ENCODE measurements around the gene AZI2. TPM values are rescaled to one million over a fixed set of nuclear protein-coding genes. Genes with fewer than 3 reads are reported as not detected.

AZI2 gene
- total RNA-seq, 1 donor: 82.0 TPM

DNA sequence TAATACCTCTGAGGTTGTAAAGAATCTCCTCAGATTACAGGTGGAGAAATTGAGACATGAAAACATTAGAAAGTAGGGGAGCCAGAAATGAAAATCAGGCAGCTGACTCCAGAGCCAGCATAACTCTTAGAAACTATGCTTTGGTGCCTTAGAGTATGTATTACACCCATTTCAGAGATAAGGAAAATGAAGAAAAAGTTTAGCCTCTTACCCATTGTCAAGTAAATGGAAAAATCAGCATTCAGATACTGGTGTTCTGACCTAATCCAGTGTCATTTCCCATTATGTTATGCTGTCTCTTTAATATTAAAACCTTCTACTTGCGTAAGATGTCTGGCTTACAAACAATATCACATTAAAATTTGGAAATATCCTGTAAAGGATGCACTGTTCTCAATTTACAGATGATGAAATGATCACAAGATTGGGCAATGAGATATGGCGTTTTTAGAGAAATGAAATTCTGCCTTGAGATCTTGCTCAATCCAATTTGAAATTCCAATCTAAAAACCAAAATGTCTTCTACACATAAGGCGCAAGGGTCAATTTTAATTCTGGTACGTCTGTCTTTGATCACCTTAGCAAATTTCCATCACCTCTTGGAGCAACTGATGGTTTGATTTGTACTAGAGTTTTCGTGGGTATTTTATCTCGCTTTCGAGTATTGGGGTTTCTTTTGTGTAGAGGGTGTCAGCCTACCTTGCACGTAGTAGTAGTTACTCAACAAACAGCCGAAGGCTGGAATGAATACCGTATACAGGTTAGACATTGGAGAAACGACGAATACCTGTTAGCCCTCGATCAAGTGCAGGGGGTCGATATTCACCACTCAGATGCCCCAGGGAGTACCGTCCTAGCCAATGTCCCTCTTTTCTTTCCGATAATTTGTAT lies 1.0 kb downstream of the AZI2 start:
- DNase-seq (ENCODE audit: low read depth): peak; percentile 91
- TF ChIP-seq, protein P1, sequence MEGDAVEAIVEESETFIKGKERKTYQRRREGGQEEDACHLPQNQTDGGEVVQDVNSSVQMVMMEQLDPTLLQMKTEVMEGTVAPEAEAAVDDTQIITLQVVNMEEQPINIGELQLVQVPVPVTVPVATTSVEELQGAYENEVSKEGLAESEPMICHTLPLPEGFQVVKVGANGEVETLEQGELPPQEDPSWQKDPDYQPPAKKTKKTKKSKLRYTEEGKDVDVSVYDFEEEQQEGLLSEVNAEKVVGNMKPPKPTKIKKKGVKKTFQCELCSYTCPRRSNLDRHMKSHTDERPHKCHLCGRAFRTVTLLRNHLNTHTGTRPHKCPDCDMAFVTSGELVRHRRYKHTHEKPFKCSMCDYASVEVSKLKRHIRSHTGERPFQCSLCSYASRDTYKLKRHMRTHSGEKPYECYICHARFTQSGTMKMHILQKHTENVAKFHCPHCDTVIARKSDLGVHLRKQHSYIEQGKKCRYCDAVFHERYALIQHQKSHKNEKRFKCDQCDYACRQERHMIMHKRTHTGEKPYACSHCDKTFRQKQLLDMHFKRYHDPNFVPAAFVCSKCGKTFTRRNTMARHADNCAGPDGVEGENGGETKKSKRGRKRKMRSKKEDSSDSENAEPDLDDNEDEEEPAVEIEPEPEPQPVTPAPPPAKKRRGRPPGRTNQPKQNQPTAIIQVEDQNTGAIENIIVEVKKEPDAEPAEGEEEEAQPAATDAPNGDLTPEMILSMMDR (IDR thresholded peaks at IDR 0.05; ENCODE audit: insufficient read depth, low read length): no peak
- peak overlapping the region; percentile 82 for H3K4me3 ChIP-seq (ENCODE audit: low read depth, low read length)

DNA sequence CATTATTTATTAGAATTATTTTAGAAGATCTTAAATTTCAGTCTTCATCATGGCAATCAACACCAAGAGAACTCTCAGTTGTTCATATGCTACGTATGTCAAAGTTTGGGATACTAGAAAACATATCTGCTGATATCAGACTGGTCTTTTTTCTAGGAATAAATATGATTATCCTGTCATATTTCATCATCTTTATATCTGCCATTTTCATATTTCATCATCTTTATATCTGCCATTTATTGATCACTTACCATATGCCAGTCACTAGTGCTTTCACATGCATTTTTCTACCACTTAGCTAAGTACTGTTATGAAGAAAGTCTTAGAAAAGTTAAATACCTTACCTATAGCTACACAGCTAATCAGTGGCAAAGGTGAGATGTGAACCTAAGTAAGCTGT lies 2.9 kb downstream of the AZI2 start:
- no peak overlapping the region for H3K4me3 ChIP-seq (ENCODE audit: low read depth, low read length)
- DNase-seq (ENCODE audit: low read depth): no peak
- TF ChIP-seq, protein P1 (IDR thresholded peaks at IDR 0.05; ENCODE audit: insufficient read depth, low read length): no peak

DNA sequence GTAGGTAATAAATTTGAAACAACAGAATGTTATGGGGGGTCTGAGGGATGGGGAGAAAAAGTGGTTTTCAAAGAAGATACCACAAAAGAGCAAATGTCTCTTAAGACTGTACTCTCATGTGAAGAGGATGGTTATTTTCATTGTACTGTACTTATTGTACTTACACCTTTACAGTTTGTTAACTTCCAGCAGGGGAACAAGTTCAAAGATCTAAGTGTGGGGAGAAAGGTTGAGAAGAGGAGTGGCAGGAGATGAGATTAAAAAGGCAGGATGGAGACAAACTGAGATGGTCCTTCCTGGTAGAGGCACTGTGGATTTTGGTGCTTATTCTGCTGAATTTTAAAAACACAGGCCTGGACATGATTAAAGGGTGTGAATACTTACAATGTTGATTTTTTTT lies 5.5 kb downstream of the AZI2 start:
- H3K4me3 ChIP-seq (ENCODE audit: low read depth, low read length): no peak overlapping the region
- DNase-seq (ENCODE audit: low read depth): no peak
- TF ChIP-seq, protein P1 (IDR thresholded peaks at IDR 0.05; ENCODE audit: insufficient read depth, low read length): no peak

DNA sequence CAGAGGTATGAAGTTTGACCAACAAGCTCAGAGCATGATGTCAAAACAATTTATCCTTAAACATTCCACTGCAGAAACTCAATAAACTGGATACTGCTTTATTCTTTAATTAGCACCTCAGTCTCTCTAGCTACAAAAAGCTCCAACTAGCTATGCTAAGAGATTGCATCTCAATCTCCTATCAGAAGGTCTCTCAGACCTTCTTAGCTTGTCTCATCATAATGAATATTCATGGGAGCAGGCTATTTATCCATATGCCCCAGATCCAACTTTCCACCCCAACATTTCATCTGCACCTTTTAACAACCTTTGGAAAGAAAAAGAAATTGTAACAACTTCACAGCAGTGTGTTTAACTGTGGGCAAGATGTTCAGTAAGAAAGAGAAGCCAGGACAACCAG lies 11.4 kb downstream of the AZI2 start:
- no peak for DNase-seq (ENCODE audit: low read depth)
- H3K4me3 ChIP-seq (ENCODE audit: low read depth, low read length): no peak overlapping the region
- TF ChIP-seq, protein P1 (IDR thresholded peaks at IDR 0.05; ENCODE audit: insufficient read depth, low read length): no peak

DNA sequence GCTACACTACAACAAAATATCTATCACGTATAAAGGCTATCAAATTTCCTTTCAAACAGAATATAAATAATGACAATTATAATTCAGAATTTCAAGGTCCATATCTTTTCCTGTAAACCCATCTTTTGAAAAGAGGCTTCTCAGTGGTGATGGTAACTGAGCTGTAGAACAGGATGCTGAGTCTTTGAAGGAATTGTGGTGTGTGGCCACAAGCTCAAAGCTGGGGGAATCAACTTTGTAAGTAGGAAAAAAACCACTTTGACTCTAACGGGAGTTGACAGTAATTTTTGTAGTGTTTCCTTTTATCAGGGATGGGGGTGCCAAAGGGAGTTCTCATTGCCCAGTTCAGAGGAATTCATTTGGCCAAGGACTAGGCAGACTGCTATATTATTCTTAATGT lies 13.4 kb downstream of the AZI2 start:
- DNase-seq (ENCODE audit: low read depth): no peak
- H3K4me3 ChIP-seq (ENCODE audit: low read depth, low read length): no peak overlapping the region
- TF ChIP-seq, protein P1 (IDR thresholded peaks at IDR 0.05; ENCODE audit: insufficient read depth, low read length): no peak

DNA sequence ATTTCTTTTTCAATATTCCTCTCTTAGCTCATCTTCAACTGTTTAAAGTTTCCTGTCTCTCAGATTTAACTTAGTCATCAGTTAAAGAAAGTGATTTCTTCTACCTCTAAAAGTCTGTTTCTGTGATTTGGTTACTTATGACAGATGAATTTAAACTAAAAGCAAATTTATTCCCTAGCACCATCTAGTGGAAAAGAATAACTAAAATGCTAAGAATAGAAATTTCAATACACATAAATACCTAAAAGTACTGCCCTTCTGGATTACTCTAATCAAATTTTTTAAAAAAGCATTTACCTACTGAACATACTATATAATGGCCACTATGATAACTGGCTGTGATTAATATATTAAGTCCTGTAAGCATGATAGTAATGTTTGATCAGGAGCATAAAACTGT lies 14.1 kb downstream of the AZI2 start:
- TF ChIP-seq, protein P1 (IDR thresholded peaks at IDR 0.05; ENCODE audit: insufficient read depth, low read length): peak; percentile 9
- DNase-seq (ENCODE audit: low read depth): peak; percentile 28
- no peak overlapping the region for H3K4me3 ChIP-seq (ENCODE audit: low read depth, low read length)
